ENCODE measurements around the gene TSC22D2. TPM values are rescaled to one million over a fixed set of nuclear protein-coding genes. Genes with fewer than 3 reads are reported as not detected.

Gene TSC22D2
- total RNA-seq, 4 donors from 2014 or later: 13.0 to 60.4 (median 16.7) TPM

DNA sequence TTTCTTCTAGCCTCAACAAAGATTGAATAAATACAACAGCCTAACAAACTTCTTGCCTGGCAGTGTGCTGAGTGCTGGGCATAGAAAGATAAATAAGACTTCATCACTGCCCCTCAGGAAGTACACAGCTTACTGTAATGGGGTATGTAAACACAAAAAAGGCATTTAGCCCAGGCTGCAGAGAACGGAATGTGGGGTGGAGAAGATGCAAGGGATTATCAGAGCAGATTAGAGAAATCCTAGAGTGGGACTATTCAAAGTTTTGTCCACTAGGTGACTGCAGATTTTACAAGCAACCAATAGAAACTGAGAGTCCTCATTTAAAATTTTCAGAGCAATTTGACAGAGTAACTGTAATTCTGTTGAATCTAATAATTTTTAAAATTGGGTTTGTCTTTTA, 35.4 kb upstream of the TSC22D2 start:
- WGBS, 2 donors: 46 to 64% methylated on average over 1 of the region's 1 CpG
- H3K4me3 ChIP-seq (ENCODE audit: low read depth, poor library complexity, severe bottlenecking): no peak overlapping the region
- TF ChIP-seq POLR2A (IDR thresholded peaks at IDR 0.05): no peak
- TF ChIP-seq, protein P1, sequence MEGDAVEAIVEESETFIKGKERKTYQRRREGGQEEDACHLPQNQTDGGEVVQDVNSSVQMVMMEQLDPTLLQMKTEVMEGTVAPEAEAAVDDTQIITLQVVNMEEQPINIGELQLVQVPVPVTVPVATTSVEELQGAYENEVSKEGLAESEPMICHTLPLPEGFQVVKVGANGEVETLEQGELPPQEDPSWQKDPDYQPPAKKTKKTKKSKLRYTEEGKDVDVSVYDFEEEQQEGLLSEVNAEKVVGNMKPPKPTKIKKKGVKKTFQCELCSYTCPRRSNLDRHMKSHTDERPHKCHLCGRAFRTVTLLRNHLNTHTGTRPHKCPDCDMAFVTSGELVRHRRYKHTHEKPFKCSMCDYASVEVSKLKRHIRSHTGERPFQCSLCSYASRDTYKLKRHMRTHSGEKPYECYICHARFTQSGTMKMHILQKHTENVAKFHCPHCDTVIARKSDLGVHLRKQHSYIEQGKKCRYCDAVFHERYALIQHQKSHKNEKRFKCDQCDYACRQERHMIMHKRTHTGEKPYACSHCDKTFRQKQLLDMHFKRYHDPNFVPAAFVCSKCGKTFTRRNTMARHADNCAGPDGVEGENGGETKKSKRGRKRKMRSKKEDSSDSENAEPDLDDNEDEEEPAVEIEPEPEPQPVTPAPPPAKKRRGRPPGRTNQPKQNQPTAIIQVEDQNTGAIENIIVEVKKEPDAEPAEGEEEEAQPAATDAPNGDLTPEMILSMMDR (IDR thresholded peaks at IDR 0.05): no peak
- no peak for DNase-seq (ENCODE audit: low spot score in 2 of 2)
- intact Hi-C loops (cut with DNase I; ENCODE audit: low total_unique reads): no loop called here

DNA sequence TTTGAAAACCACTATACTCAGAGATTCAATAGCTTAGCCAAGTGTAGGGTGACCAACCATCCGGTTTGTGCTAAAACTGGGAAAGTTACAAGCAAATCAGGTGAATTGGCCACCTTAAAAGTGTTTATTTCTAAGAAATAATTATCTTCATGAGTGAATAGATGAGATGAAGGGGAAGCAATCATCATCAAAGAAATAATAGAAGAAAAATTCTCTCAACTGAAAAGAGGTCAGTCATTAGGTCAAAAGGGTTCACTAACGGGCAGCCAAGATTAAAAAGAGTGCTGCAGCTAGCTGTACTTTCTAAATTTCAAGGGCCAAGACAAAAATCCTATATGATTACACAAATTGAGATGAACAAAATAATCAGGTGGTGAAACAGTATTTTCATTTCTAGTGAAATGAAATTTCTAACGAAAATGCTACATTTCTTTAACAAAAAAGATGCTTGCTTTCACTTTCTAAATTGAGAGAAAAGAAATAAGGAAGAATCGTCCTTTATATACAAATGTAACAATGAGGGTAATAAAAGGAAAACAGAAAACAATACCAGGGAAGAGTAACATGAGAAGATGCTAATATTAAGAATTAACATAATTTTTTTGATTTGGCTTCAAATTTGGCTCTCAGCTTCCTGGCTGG, 34.7 kb upstream of the TSC22D2 start:
- intact Hi-C loops (cut with DNase I; ENCODE audit: low total_unique reads): no loop called here
- WGBS, 2 donors: 83 to 89% methylated on average over 4 of the region's 4 CpGs

DNA sequence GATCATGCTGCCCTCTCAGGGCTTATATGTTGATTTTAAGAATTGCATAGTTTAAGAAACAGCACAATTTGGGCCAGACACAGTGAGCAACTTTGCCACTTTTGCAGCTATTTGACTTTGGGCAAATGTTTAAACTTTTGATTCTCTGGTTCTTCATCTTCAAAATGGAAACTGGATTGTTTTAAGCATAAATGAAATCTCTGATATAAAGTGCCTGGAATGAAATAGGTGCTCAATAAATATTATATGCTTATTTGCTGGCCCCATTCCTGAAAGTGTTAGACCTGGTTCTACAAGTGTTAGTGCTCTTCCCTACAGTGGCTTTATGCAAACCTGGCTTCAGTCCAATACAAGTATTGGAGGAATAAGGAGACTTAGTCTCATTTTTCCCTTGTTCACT, 33.1 kb upstream of the TSC22D2 start:
- no peak for TF ChIP-seq POLR2A (IDR thresholded peaks at IDR 0.05)
- TF ChIP-seq, protein P1 (IDR thresholded peaks at IDR 0.05): no peak
- no peak for DNase-seq (ENCODE audit: low spot score in 2 of 2)
- intact Hi-C loops (cut with DNase I; ENCODE audit: low total_unique reads): no loop called here
- H3K4me3 ChIP-seq (ENCODE audit: low read depth, poor library complexity, severe bottlenecking): no peak overlapping the region

More for the DNA sequence above, 34.7 kb upstream of the TSC22D2 start:
- no peak for TF ChIP-seq POLR2A (IDR thresholded peaks at IDR 0.05)
- TF ChIP-seq, protein P1 (IDR thresholded peaks at IDR 0.05): no peak
- no peak overlapping the region for H3K4me3 ChIP-seq (ENCODE audit: low read depth, poor library complexity, severe bottlenecking)
- no peak for DNase-seq (ENCODE audit: low spot score in 2 of 2)

DNA sequence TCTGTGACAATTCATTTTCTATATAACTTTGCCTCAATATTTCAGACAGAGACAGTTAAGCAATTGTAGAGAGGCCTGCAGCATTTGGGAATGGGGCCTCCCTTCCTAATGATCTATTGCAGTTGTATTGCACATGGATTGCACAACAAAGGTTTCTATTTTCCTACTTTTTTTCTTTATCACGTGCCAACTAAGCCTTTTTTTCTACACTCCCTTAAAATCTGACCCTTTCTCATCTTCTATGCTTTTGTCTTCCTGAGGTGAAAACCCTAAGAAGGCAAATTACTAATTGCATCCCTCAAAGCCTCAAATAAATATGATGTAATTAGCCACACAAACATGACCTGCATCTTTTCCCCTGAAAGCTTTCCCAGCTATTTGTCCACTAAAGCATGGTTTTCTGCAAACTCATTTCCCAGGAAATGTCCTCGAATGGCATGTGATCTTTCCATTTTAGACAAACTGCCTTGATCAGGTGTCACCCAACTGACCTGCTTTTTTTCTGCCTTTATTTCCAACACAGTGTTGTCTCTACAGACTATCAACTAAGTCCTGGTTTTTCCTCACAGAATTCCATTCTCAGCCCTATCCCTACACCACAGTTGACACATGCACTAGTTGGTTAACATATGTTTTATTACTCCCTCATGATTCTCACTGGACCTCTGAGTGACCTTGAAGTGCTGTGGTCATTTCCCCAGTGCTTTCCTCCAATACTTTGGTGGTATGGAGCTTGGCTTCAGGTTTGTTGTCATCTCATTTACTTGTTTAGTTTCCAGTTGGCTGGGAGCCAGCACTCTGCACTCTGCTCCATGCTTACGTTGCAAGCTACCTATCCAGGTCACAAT, 31.9 kb upstream of the TSC22D2 start:
- WGBS, 2 donors: 43 to 50% methylated on average over 3 of the region's 3 CpGs
- intact Hi-C loops (cut with DNase I; ENCODE audit: low total_unique reads): no loop called here
- no peak overlapping the region for H3K4me3 ChIP-seq (ENCODE audit: low read depth, poor library complexity, severe bottlenecking)
- DNase-seq (ENCODE audit: low spot score in 2 of 2): no peak
- TF ChIP-seq, protein P1 (IDR thresholded peaks at IDR 0.05): no peak
- no peak for TF ChIP-seq POLR2A (IDR thresholded peaks at IDR 0.05)

DNA sequence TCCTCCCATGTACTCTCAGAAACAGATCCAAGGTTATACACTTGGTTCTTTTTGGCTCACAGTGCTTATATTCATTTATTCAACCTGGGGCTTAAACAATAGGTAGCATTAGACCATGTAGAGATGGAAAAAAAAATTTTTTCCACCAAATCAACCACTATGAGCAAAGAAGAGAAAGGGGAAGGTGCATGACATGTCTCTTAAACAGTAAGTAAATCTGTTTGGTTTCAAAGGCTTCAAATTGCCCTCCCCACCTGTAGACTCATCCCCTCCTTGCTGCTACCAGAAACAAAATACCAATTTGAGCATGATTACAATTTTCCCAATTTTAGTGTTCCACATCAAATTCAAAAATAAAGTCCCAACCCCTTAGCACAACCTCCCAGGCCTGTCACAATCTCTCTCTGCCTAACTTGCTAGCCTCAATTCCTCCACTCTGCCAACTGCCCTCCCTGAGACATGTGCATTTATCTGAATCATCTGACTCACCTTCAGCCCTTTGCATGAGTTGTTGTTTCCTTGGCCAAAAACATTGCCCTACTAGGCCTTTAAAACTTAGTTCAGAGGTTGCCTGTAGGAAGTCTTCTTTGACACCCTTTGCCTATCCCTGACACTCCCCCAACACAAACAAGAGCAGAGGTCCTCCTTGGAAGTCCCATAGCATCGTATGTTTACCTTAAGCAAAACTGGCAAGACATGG, 30.3 kb upstream of the TSC22D2 start:
- WGBS, 2 donors: 82 to 89% methylated on average over 1 of the region's 1 CpG
- intact Hi-C loops (cut with DNase I; ENCODE audit: low total_unique reads): no loop called here
- TF ChIP-seq POLR2A (IDR thresholded peaks at IDR 0.05): no peak
- TF ChIP-seq, protein P1 (IDR thresholded peaks at IDR 0.05): no peak
- H3K4me3 ChIP-seq (ENCODE audit: low read depth, poor library complexity, severe bottlenecking): no peak overlapping the region
- DNase-seq (ENCODE audit: low spot score in 2 of 2): no peak
